Measurements from ENCODE around the gene PAF1. TPM values are rescaled to one million over a fixed set of nuclear protein-coding genes. Genes with fewer than 3 reads are reported as not detected.

PAF1 gene
- total and polyA plus RNA-seq, 8 donors: 11.3 to 41.1 (median 15.4) TPM

- TF ChIP-seq CTCF (IDR thresholded peaks at IDR 0.05): no peak
- no peak for FAIRE-seq
- peak overlapping the region; percentile 89 to 99 (median 94) for H3K27ac ChIP-seq
- H3K36me3 ChIP-seq: peaks cover 0 to 5% (median 0%) of the 10 kb centered on the region in 3 donors
- intact Hi-C loops (cut with DNase I): no loop called here
- H3K9me3 ChIP-seq: no peaks in the 10 kb centered on the region
- ATAC-seq: peak; percentile 1 to 25 (median 3)
- peak in 5 of 6 donors; percentile 68 to 75 (median 70) for DNase-seq
- peak overlapping the region in 2 of 4 donors; percentile 70 to 96 for H3K4me3 ChIP-seq
- 2 to 3% methylated on average over 9 of the region's 9 CpGs for WGBS, 2 donors
- H3K4me1 ChIP-seq: peaks cover 12 to 20% (median 15%) of the 10 kb centered on the region in 3 donors
- H3K27me3 ChIP-seq: no peaks in the 10 kb centered on the region
Measured at GRCh38 chr19:39411081-39411831, 20.4 kb upstream of the PAF1 start.

GRCh38 chr19:39410831-39411080, 19.9 kb upstream of the PAF1 start:
- intact Hi-C loops (cut with DNase I): no loop called here
- no peaks in the 10 kb centered on the region for H3K27me3 ChIP-seq
- H3K27ac ChIP-seq: peak overlapping the region; percentile 89 to 99 (median 94)
- DNase-seq (no peak), ATAC-seq (no peak), FAIRE-seq (no peak)
- H3K36me3 ChIP-seq: peaks cover 0 to 5% (median 0%) of the 10 kb centered on the region in 3 donors
- peak overlapping the region in 2 of 4 donors; percentile 70 to 96 for H3K4me3 ChIP-seq
- WGBS, 2 donors: 21 to 30% methylated on average over 1 of the region's 1 CpG
- peaks cover 12 to 20% (median 15%) of the 10 kb centered on the region in 3 donors for H3K4me1 ChIP-seq
- no peaks in the 10 kb centered on the region for H3K9me3 ChIP-seq
- no peak for TF ChIP-seq CTCF (IDR thresholded peaks at IDR 0.05)

GRCh38 chr19:39410017-39410830, 19.3 kb upstream of the PAF1 start:
- Histone ChIP-seq H3K9me3 (no peaks in the 10 kb centered on the region), H3K4me3 (peak overlapping the region; percentile 26 to 96 (median 71)), H3K36me3 (peaks cover 0 to 5% (median 0%) of the 10 kb centered on the region in 3 donors), H3K4me1 (peaks cover 12 to 20% (median 15%) of the 10 kb centered on the region in 3 donors), H3K27ac (peak overlapping the region; percentile 89 to 99 (median 94)), H3K27me3 (no peaks in the 10 kb centered on the region)
- ATAC-seq (peak in 3 of 4 donors; percentile 2 to 4 (median 3)), DNase-seq (peak; percentile 40 to 87 (median 72)), FAIRE-seq (no peak)
- intact Hi-C loops (cut with DNase I): no loop called here
- WGBS, 2 donors: 3% methylated on average over 35 of the region's 35 CpGs
- TF ChIP-seq CTCF (IDR thresholded peaks at IDR 0.05): no peak

- Histone ChIP-seq H3K27ac (peak overlapping the region; percentile 89 to 99 (median 94)), H3K9me3 (no peaks in the 10 kb centered on the region), H3K4me1 (peaks cover 12 to 20% (median 15%) of the 10 kb centered on the region in 3 donors), H3K27me3 (no peaks in the 10 kb centered on the region), H3K4me3 (peak overlapping the region; percentile 26 to 96 (median 71)), H3K36me3 (peaks cover 0 to 5% (median 0%) of the 10 kb centered on the region in 3 donors)
- peak; percentile 83 for FAIRE-seq
- 1% methylated on average over 51 to 52 of the region's 52 CpGs for WGBS, 2 donors
- no peak for TF ChIP-seq CTCF (IDR thresholded peaks at IDR 0.05)
- intact Hi-C loops (cut with DNase I): no loop called here
- peak; percentile 12 to 50 (median 28) for ATAC-seq
- peak; percentile 94 to 98 (median 95) for DNase-seq
Measured at GRCh38 chr19:39409208-39410016, 18.5 kb upstream of the PAF1 start.

All from pancreas (tissue), 10 donors.